ENCODE data around the gene RNGTT.

Gene RNGTT

DNA sequence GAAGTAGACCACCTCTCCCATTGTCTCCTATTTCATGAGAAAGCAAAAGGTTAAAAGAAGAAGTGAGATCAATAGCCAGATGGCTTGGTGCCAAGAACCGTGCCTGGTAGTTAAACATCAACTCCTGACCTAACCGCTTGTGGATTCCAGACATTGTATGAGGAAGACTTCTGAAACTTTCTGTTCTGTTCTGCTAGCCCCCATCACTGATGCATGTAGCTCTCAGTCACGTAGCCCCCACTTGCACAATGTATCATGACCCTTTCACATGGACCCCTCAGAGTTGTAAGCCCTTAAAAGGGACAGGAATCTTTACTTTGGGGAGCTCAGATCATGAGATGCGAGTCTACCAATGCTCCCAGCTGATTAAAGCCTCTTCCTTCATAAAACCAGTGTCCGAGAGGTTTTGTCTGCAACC lies 301.2 kb downstream of the RNGTT start:
- TF ChIP-seq, protein P1, sequence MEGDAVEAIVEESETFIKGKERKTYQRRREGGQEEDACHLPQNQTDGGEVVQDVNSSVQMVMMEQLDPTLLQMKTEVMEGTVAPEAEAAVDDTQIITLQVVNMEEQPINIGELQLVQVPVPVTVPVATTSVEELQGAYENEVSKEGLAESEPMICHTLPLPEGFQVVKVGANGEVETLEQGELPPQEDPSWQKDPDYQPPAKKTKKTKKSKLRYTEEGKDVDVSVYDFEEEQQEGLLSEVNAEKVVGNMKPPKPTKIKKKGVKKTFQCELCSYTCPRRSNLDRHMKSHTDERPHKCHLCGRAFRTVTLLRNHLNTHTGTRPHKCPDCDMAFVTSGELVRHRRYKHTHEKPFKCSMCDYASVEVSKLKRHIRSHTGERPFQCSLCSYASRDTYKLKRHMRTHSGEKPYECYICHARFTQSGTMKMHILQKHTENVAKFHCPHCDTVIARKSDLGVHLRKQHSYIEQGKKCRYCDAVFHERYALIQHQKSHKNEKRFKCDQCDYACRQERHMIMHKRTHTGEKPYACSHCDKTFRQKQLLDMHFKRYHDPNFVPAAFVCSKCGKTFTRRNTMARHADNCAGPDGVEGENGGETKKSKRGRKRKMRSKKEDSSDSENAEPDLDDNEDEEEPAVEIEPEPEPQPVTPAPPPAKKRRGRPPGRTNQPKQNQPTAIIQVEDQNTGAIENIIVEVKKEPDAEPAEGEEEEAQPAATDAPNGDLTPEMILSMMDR (IDR thresholded peaks at IDR 0.05; ENCODE audit: control insufficient read depth, insufficient read depth, low read depth, low read length, missing control alignments): no peak
- no peak for DNase-seq (ENCODE audit: low read depth)
- no peak overlapping the region for H3K4me3 ChIP-seq (ENCODE audit: control insufficient read depth, low read depth, low read length)

DNA sequence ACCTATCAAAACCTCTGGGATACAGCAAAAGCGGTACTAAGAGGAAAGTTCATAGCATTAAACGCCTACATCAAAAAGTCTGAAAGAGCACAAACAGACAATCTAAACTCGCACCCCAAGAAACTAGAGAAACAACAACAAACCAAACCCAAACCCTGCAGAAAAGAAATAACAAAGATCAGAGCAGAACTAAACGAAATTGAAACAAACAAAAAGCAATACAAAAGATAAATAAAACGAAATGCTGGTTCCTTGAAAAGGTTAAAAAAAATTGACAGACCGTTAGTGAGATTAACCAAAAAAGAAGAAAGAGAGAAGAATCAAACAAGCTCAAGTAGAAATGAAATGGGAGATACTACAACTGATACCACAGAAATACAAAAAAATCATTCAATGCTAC lies 302.3 kb downstream of the RNGTT start:
- TF ChIP-seq, protein P1 (IDR thresholded peaks at IDR 0.05; ENCODE audit: control insufficient read depth, insufficient read depth, low read depth, low read length, missing control alignments): no peak
- no peak overlapping the region for H3K4me3 ChIP-seq (ENCODE audit: control insufficient read depth, low read depth, low read length)
- DNase-seq (ENCODE audit: low read depth): no peak

DNA sequence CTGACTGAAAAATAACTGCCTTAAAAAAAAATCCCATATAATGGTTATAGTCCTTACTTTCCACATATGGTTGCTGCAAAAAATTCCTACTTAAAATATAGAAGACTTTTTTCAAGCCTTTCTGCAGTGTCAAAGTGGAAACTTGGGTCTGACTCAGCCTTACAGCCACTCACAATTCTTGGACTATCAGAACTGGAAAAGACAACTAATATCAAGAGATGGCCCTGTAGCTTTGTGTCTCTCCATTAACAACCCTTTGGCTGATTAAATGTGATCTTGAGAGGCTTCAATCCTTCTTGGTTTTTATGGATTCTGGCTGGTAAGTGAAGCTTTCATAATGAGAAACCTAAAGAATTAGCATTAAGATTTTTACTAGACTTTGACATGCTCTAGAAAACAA lies 307.8 kb downstream of the RNGTT start:
- DNase-seq (ENCODE audit: low read depth): no peak
- TF ChIP-seq, protein P1 (IDR thresholded peaks at IDR 0.05; ENCODE audit: control insufficient read depth, insufficient read depth, low read depth, low read length, missing control alignments): no peak

DNA sequence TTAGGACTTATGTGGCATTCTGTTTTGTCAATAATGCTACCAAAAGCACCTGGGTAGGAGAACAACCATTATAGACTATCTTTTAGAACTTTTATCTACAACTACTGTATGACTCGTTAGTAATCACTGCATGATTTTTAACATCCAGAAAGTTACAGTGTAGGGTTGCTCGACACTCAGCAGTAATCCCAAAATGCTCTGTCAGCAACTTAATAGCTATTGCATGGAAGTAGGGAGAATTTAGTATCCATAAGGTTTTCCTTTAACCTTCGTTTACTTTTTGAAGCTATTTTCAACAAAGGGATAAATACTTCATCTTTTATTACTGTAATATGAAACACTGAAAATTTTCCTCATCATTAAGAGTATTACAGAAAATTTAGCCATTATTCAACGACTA lies 309.5 kb downstream of the RNGTT start:
- TF ChIP-seq, protein P1 (IDR thresholded peaks at IDR 0.05; ENCODE audit: control insufficient read depth, insufficient read depth, low read depth, low read length, missing control alignments): no peak
- no peak for DNase-seq (ENCODE audit: low read depth)
- H3K4me3 ChIP-seq (ENCODE audit: control insufficient read depth, low read depth, low read length): no peak overlapping the region

More for the DNA sequence above, 307.8 kb downstream of the RNGTT start:
- H3K4me3 ChIP-seq (ENCODE audit: control insufficient read depth, low read depth, low read length): no peak overlapping the region

DNA sequence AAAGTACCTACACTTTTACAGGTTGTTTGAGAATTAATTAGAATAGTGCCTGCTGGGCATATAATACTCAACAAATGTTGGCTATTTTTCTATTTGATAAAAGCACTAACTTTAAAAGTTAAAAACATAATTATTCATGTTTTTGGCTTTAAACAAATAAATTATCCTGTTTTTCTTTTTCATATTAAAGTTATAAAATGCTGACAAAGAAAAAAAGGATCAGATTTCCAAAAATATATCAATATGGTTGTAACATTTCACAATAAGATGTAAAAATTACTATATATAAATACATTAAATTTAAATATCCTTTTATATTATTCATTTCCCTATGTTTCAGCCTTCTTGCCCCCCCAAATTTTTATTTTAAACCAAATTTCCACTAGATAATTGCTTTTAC lies 312.0 kb downstream of the RNGTT start:
- TF ChIP-seq, protein P1 (IDR thresholded peaks at IDR 0.05; ENCODE audit: control insufficient read depth, insufficient read depth, low read depth, low read length, missing control alignments): no peak
- DNase-seq (ENCODE audit: low read depth): no peak

DNA sequence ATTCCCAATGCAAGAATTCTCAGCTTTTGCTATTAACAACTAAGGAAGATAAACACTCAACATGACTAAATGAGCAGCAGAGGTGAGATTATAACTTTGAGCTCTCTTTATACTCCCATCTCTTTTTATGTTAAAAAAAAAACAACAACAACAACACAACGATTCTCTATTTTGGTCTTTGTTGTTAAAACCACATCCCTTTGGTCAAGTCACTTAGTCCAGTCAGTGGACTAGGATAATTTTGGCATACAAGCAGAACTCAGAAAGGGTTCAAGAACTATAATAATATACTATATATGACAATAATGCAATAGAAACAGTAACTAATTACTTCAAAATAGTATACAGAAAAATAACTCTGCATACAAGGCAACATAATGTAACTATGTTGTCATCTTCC lies 312.4 kb downstream of the RNGTT start:
- no peak for DNase-seq (ENCODE audit: low read depth)
- H3K4me3 ChIP-seq (ENCODE audit: control insufficient read depth, low read depth, low read length): no peak overlapping the region
- TF ChIP-seq, protein P1 (IDR thresholded peaks at IDR 0.05; ENCODE audit: control insufficient read depth, insufficient read depth, low read depth, low read length, missing control alignments): no peak

More for the DNA sequence above, 312.0 kb downstream of the RNGTT start:
- H3K4me3 ChIP-seq (ENCODE audit: control insufficient read depth, low read depth, low read length): no peak overlapping the region
